ENCODE results near the gene SPESP1.

The SPESP1 gene

GRCh38 chr15:68924866-68925560 lies 5.3 kb upstream of the SPESP1 start:
- no peak overlapping the region for H3K4me3 ChIP-seq (ENCODE audit: low read depth, low read length)
- peak; percentile 36 for DNase-seq (ENCODE audit: low read depth)
- TF ChIP-seq CTCF (IDR thresholded peaks at IDR 0.05; ENCODE audit: control insufficient read depth, extremely low read depth, insufficient read depth) = peak; percentile 97

- no peak for DNase-seq (ENCODE audit: low read depth)
- TF ChIP-seq CTCF (IDR thresholded peaks at IDR 0.05; ENCODE audit: control insufficient read depth, extremely low read depth, insufficient read depth) = no peak
- H3K4me3 ChIP-seq (ENCODE audit: low read depth, low read length) = no peak overlapping the region
Observed at GRCh38 chr15:68933001-68933400, 2.7 kb downstream of the SPESP1 start.

GRCh38 chr15:68934341-68934740 lies 4.0 kb downstream of the SPESP1 start:
- no peak for TF ChIP-seq CTCF (IDR thresholded peaks at IDR 0.05; ENCODE audit: control insufficient read depth, extremely low read depth, insufficient read depth)
- H3K4me3 ChIP-seq (ENCODE audit: low read depth, low read length) = no peak overlapping the region
- no peak for DNase-seq (ENCODE audit: low read depth)

- TF ChIP-seq CTCF (IDR thresholded peaks at IDR 0.05; ENCODE audit: control insufficient read depth, extremely low read depth, insufficient read depth) = no peak
- no peak overlapping the region for H3K4me3 ChIP-seq (ENCODE audit: low read depth, low read length)
- DNase-seq (ENCODE audit: low read depth) = no peak
Observed at GRCh38 chr15:68935400-68935937, 5.1 kb downstream of the SPESP1 start.

GRCh38 chr15:68939501-68939900 lies 9.2 kb downstream of the SPESP1 start:
- DNase-seq (ENCODE audit: low read depth) = no peak
- TF ChIP-seq CTCF (IDR thresholded peaks at IDR 0.05; ENCODE audit: control insufficient read depth, extremely low read depth, insufficient read depth) = no peak
- no peak overlapping the region for H3K4me3 ChIP-seq (ENCODE audit: low read depth, low read length)

- DNase-seq (ENCODE audit: low read depth) = no peak
- no peak for TF ChIP-seq CTCF (IDR thresholded peaks at IDR 0.05; ENCODE audit: control insufficient read depth, extremely low read depth, insufficient read depth)
- no peak overlapping the region for H3K4me3 ChIP-seq (ENCODE audit: low read depth, low read length)
Observed at GRCh38 chr15:68951813-68952212, 21.5 kb downstream of the SPESP1 start.

GRCh38 chr15:68957696-68958095 lies 27.4 kb downstream of the SPESP1 start:
- no peak for DNase-seq (ENCODE audit: low read depth)
- no peak overlapping the region for H3K4me3 ChIP-seq (ENCODE audit: low read depth, low read length)
- no peak for TF ChIP-seq CTCF (IDR thresholded peaks at IDR 0.05; ENCODE audit: control insufficient read depth, extremely low read depth, insufficient read depth)
